OCI-M1 (cell line): ENCODE measurements around the gene PCDH17.

ENCODE experiments used
- DNase-seq: peaks from one replicate; lab custom pipeline; 2025; lab: John Stamatoyannopoulos, UW

The PCDH17 gene

DNA sequence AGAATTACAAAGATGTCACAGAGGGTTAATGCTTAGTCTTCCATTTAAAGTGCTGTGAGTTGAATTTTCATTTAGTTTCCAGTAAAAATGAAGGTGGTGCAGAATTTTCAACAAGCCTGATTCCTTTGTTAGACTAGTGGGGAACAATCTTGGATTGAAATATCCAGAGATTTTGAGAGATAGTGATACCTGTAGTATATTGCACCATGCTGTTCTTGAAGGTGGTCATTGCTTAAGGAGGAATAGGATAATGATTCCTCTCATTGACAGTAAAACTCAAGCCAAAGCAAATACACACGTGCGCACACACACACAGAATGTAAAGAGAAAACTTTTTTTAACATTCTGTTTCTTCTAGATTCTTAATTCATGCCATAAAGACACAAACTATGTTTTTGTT is 5.3 kb downstream of the PCDH17 start:
- no peak for DNase-seq

GRCh38 chr13:57637515-57637914 is 6.0 kb downstream of the PCDH17 start:
- DNase-seq: no peak

DNA sequence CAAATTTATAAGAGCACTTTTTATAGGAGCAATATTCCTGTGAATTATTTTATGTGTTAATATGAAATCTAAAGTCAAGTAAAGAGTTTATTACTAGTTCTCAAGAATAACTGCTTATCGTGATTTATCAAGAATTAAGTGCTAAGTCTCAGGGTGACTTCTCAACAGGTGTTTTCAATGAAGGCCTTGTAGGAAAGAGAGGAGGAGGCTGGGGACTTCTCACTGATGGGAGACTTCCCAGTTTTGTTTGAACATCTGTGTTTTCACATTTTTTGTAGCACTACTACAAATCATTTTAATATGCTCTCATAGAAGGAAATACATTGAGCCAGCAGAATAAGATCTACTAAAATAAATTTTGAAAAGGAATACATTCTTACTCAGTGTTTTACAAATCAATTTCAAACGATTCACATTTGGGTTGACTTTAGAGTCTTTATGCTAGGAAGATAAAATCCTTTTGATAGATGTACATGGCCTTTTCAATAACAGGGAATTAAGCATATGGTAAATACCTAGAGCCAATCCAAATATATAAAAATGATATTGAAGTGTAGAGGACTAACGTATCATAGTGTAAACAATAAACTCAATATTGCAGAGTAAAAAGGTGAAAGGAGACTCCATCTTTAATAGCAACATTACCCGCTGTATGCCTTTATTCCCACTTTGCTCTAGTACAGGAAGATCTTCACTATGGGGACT is 6.8 kb downstream of the PCDH17 start:
- DNase-seq: no peak

DNA sequence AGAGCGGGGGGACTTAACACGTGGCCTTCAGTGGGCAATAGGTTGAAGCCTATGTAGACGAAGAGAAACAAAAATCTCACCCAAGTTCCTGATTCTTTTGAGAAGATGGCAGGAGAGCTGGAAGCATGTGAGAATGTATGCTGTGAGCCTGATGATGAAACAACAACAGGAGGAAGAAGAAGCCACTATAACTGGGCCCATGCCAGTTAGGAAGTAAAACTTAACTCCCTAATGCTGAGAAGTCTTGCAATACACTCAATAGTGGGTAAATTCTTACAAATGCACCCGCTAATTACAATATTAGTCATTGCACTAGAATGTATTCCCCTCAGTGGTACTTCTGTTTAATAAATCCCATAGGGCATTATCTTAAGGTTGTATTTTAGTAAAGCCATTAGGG is 9.1 kb downstream of the PCDH17 start:
- DNase-seq: no peak

DNA sequence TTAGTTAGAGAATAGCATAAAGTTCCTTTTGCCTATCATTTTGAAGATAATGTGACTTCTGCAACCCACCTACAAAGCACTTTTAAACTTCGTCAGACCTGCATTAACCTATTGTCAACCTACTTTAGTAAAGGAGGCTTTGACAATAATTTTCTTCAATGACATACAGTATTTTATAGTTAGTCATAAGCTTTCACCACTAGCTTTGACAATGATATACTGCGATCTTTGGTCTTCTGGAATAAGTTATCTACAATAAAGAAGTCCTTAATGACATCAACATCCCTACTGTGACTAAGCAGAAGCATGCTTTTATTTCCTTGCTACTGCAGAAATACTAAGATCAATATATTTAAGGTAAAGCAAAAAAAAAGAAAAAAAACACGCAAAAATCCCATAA is 9.5 kb downstream of the PCDH17 start:
- DNase-seq: no peak

DNA sequence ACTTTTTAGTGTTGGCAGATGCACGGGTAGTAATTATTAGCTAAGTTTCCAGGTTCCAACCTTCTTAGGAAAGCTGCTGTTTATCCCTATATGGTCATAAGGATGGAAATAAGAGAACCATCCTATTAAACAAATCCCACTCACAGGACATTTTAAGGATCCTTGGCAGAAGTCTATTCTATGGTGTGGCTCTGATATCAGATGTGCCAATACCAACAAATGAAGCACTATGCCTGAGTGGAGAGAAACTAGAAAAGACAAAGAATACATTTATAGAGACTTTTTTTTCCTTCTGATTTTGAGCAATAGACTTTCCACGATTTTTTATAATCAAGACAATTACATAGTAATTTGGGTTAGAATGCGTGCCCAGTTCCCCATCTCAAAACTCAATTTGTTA is 12.6 kb downstream of the PCDH17 start:
- no peak for DNase-seq

- no peak for DNase-seq
Observed at GRCh38 chr13:57653229-57653989, 21.9 kb downstream of the PCDH17 start.

DNA sequence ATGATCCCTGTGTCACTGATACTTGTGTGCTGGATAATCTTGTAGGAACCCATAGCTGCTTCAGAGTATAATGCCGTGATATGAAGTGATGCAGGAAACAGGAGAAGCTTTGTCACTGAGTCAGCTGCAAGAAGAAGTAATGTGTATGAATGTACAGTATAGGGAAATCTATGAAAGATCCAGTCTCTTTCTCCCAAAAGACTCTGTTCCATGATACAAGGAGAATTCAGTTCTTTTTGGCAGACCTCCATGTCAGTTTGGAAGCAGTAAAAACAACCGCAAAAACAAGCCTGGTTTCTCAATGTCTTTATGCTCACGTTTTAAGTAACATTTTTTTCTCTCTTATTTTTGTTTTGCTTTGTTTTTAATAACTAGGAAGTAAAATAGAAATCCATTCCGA is 33.9 kb downstream of the PCDH17 start:
- no peak for DNase-seq

DNA sequence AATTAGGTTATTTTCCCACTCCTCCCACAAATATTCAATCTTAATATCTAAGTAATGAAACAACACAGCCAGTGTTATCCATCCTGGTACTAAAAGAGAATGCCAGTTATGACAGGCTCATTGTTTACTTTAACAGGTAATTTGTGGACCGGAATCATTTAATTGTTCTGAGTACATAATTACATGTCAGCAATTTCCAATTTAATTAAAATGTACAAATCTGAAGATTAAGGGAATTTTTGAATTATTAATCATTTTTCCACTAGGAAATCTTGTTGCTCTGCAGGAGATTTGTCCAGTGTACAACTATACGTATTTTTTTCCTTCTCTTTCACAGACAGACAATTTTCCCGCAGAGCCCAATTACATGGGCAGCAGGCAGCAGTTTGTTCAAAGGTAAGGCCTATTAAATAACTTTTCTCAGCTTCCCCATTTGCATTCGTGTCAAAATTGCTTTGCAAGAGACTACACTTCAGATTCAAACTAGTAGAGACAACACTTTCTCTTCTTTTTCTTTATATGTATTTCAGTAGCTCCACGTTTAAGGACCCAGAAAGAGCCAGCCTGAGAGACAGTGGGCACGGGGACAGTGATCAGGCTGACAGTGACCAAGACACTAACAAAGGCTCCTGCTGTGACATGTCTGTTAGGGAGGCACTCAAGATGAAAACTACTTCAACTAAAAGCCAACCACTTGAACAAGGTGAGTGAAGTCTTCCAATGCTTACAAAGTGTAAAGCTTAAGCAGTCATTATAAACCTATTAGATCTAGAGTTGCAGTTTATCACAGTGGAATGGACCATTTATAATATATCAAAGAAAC is 34.8 kb downstream of the PCDH17 start:
- DNase-seq: no peak

- no peak for DNase-seq
Observed at GRCh38 chr13:57672168-57672567, 40.6 kb downstream of the PCDH17 start.

- DNase-seq: no peak
Observed at GRCh38 chr13:57673197-57673596, 41.7 kb downstream of the PCDH17 start.

DNA sequence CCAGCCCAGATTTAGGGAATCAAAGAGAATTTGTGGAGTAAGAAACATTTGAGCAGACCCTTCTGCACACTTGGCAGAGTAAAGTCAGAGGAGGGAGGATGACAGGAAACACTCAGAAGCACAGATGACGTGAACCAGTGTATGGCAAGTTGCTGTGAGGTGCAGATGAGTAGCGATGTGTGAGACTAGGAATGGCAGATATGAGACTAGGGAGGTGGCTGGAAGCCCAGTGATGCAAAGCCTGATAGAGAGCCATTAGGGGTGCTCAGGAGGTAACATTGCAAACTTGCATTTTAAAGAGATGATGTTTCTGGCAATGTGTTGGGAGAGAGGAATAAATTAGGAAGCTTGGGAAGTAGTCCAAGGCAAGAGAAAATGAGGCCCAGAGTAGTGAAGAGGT is 44.0 kb downstream of the PCDH17 start:
- DNase-seq: no peak

GRCh38 chr13:57680609-57681008 is 49.1 kb downstream of the PCDH17 start:
- no peak for DNase-seq

- DNase-seq: no peak
Observed at GRCh38 chr13:57682128-57682716, 50.7 kb downstream of the PCDH17 start.

GRCh38 chr13:57698851-57699250 is 67.3 kb downstream of the PCDH17 start:
- no peak for DNase-seq

DNA sequence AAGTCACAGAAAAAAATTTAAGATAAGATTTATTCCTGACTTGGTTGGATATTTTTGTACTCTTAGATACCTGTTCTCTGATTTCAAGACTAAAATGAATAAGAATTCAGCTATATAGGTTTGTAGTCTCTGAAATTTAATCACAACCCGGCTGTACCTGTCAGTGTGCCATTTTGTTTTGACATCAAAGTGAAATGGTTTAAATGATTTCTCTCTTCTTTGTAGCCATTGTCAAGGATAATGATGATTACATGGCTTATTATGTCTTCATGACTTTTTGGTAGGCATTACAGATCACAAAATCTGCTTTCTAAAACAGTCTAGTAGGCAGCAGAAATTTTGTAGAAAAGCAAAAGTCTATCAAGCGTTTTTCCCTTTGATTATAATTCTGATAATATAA is 72.5 kb downstream of the PCDH17 start:
- DNase-seq: no peak

DNA sequence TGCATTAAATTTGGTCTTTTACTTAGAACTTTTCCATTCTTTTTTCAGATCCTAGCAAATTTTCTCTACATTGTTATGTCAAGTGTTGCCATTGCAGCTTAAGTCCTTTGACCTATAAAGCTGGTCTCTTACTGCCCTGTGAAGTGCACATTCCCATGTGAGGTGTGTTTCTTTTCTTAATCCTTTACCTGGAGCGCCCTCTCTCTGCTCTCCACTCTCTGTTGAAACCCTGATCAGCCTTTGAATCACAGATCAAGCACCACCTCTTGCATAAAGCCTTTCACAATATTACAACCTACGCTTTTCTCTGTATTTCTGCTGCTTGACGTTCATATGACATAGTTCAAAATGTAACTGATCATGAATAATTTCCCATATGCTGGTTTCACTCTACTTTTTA is 84.8 kb downstream of the PCDH17 start:
- DNase-seq: no peak

DNA sequence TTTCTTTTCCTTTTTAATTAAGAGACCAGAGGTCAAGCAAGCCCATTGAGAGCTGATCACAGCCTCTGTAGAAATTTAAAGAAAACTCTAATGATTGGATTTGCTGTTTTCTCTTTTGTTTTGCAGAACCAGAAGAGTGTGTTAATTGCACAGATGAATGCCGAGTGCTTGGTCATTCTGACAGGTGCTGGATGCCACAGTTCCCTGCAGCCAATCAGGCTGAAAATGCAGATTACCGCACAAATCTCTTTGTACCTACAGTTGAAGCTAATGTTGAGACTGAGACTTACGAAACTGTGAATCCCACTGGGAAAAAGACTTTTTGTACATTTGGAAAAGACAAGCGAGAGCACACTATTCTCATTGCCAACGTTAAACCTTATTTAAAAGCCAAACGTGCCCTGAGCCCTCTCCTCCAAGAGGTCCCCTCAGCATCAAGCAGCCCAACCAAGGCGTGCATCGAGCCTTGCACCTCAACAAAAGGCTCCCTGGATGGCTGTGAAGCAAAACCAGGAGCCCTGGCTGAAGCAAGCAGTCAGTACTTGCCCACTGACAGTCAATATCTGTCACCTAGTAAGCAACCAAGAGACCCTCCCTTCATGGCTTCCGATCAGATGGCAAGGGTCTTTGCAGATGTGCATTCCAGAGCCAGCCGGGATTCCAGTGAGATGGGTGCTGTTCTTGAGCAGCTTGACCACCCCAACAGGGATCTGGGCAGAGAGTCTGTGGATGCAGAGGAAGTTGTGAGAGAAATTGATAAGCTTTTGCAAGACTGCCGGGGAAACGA is 93.1 kb downstream of the PCDH17 start:
- DNase-seq: no peak

DNA sequence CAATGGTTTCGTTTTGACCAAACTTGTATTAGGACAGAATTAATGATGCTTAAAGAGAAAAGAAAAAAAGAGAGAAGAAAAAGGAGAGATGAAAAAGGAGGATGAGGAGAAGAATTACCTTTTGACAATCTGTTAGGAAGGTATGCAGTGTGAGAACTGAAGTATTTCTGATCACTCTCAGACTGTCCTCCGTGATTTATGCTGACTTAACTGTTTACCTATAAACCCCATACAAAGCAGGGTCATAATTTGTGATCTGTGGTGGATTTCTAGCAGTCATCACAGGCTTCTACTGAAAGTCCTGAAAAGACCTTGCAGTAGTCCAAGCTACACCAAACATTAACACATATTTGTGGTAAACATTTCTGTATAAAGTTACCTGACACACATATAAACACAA is 93.9 kb downstream of the PCDH17 start:
- no peak for DNase-seq

DNA sequence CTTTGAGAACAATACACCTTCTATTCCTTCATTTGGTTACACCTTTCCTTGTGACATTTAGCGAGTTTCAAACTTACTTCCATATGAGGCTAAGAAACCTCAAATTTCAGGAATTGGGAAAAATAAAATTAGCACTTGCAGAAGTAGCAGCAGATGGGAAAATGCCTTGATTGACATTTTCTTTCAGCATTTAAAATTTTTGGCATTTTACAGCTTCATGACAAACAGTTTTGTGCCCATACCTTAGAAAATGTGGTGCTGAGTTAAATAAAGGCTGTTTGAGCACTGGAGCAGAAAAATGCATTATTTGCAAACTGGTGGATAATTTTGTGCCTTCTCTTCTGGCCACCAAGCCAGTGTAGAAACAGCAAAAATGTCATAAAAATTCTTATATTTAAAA is 95.4 kb downstream of the PCDH17 start:
- no peak for DNase-seq

DNA sequence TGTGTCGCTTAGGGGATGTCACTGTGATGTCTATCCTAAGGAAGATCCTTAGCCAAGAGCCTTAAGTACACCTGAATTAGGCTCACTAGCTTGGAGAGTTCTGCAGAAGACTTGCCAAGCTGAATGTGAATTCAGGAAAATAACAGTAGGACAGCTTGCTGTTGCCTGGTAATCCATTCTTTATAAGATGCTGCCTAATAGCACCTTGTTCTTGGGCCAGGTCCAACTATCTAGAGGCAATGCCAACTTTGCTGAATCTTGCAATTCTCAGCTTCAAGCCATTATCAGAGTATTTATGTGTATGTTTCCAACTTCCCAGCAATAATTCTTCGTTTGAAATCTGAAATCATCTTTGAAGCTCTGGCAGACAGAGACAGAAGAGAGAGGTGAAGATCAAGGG is 102.8 kb downstream of the PCDH17 start:
- DNase-seq: no peak

DNA sequence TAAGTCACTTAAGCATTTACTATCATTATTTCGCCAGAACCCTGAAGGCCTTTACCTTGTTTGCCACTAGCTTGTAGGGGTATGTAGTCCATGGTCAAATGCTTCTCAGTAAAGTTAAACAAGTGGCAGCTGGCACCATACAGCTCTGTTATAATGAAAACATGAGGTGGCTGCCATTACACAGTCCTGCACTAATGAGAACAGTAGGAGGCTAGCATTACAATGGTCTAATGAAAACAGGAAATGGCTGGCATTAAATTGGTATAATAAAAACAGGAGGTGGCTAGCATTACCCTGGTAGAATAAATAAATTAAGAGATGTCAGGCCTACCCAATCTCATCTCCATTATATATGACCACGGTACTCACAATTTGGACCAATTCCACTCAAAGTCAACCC is 107.5 kb downstream of the PCDH17 start:
- no peak for DNase-seq
